Suppressor macrophage treated with lipopolysaccharide for 1 hour (primary cell): ENCODE data around the gene SYNGR1.

Experiments
- DNase-seq, 3 donors: peaks; one replicate each; pipeline ENCODE4 v3.0.0-alpha.2; 2020 to 2022

The SYNGR1 gene

GRCh38 chr22:39371732-39372131 is 21.9 kb downstream of the SYNGR1 start:
- DNase-seq, result no peak

GRCh38 chr22:39374191-39374590 is 24.4 kb downstream of the SYNGR1 start:
- no peak for DNase-seq

DNA sequence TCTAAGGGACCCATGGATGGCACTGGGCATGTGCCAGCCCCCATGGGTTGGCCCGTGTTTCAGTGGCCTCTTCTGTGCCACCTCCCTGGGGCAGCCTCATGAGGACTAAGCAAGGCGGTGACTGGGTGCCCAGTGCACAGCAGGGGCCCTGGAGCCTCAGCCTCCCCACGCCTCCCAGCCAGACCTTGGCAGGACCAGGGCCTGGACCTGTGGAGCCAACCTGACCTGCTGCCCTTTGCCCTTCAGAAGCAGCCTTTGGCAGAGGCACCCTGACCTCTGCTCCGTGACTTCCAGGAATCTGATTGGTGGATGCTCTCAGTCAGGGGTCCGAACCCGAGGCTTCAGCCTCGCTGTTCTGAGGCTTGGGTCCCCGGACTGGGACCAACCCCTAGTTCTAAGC is 25.0 kb downstream of the SYNGR1 start:
- no peak for DNase-seq

DNA sequence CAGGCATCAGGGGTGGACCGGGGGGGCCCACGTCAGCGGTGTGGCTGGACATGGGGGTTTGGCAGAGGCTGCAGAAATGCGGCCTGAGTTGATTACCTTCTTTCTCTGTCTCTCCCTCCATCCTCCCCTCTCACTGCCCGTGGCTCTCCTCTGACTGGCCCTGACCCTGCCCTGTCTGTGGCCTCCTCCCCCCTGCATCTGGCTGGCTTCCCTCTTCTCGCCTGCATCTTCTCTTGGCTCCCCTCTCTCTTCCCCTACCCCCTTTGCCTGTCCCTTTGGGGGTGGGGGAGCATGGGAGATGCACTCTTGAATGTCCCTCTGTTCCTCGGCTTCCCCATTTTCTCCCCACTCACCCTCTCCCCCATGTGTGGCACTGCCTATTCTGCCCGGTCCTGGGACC is 25.9 kb downstream of the SYNGR1 start:
- DNase-seq, result no peak

GRCh38 chr22:39379756-39380730 is 30.3 kb downstream of the SYNGR1 start:
- no peak for DNase-seq

DNA sequence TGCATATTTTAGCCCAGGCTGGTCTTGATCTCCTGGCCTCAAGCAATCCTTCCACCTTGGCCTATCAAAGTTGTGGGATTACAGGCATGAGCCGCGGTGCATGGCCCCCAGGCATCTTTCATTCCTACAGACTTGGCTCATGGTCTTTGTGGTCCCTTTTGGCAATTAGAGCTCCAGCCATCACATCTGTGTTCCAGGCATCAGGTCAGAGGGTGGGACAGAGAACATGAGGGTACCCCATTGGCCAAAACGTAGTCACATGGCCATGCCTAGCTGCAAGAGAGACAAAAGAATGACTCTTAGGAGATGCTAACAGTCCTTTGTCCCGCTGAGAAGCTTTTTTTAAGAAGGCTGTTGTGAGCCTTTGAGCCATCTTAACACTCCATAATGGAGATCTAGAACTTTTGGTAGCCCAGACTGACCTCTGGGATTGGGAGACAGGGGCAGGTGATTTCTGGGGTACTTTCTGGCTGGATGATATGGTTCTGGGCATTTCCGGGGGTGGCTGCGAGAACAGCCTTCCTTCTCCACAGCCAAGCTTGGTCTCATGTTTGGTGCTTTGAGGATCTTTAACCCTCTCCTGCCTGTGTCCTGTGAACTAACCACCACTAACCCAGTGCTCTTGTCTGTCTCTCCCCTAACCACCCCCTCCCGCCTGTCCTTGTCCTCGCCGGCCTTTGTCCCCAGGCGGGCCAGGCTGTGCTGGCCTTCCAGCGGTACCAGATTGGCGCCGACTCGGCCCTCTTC is 31.4 kb downstream of the SYNGR1 start:
- no peak for DNase-seq

- no peak for DNase-seq
Measured at GRCh38 chr22:39381930-39382329, 32.1 kb downstream of the SYNGR1 start.

GRCh38 chr22:39382410-39382809 is 32.6 kb downstream of the SYNGR1 start:
- no peak for DNase-seq

DNA sequence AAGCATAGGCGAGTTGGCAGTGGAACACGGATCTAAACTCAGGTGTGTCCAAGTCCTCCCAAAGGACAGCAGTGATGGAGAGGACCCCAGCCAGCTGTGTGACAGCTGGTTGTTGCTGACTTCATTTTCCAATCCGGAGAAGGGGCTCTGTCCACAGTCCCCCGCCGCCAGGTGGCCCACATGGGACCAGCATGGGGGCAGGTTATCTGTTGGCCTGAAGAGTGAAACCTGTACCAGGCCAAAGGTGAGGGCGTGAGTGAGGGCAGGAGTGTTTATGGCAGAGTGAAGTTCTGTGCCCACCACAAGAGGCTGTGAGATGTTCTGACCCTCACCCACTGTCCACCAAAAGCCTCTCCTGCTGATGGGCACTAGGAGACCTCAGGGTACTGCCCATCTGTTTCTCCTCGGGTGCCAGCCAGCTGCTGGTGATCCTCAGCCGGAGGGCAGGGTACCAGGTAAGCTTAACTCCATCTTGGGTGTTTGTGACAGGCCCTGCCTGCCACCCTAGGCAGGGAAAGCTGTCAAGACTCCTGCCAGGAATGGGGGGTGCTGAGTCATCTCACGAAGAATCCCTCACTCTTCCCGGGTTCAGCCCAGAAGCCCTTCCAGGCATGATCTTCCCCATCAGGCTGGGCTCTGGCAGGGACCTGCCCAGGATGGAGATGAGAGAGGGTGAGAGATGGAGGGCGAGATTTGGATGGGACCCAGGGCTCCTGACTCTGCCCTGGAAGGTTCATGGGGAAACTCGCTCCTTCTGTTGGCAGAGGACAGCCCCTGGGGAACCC is 34.2 kb downstream of the SYNGR1 start:
- no peak for DNase-seq

GRCh38 chr22:39384750-39385480 is 35.1 kb downstream of the SYNGR1 start:
- no peak for DNase-seq

- DNase-seq, result peak; percentile 77 to 90 (median 77)
Measured at GRCh38 chr22:39388261-39389011, 38.6 kb downstream of the SYNGR1 start.

DNA sequence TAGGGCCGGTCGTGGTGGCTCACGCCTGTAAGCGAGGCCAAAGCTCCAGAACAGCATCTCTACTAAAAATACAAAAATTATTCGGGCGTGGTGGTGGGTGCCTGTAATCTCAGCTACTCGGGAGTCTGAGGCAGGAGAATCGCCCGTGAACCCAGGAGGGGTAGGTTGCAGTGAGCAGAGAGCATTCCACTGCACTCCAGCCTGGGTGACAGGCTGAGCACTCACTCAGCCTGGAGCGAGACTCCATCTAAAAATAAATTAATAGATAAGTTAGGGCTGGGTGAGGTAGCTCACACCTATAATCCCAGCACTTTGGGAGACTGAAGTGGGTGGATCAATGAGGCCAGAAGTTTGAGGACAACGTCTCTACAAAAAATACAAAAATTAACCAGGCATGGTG is 39.6 kb downstream of the SYNGR1 start:
- DNase-seq, result no peak

DNA sequence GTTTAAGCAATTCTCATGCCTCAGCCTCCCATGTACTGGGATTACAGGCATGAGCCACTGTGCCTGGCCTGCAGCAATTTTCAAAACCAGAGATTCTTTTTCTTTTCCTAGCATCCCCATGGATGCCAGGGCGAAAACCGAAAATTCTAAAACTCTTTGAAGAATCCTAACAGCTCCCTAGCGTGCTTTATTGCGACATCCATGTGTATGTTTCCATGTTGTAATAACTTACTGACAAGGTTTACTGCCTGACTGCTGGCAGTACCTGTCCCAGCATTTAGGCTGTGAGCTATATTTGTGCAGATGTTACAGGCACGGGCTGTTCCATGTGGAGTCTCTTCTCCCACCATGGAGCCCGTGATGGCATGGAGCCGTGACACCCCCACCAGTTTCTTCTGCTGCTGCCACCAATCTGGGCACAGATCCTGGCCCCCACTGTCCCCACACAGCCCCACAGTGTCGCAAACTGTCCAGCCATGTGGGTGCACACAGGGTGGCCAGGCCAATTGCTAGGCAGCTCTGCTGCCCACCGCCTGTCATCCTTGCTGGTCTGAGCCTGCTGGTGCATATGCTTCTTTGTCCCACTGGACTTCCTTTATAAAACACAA is 42.7 kb downstream of the SYNGR1 start:
- no peak for DNase-seq

DNA sequence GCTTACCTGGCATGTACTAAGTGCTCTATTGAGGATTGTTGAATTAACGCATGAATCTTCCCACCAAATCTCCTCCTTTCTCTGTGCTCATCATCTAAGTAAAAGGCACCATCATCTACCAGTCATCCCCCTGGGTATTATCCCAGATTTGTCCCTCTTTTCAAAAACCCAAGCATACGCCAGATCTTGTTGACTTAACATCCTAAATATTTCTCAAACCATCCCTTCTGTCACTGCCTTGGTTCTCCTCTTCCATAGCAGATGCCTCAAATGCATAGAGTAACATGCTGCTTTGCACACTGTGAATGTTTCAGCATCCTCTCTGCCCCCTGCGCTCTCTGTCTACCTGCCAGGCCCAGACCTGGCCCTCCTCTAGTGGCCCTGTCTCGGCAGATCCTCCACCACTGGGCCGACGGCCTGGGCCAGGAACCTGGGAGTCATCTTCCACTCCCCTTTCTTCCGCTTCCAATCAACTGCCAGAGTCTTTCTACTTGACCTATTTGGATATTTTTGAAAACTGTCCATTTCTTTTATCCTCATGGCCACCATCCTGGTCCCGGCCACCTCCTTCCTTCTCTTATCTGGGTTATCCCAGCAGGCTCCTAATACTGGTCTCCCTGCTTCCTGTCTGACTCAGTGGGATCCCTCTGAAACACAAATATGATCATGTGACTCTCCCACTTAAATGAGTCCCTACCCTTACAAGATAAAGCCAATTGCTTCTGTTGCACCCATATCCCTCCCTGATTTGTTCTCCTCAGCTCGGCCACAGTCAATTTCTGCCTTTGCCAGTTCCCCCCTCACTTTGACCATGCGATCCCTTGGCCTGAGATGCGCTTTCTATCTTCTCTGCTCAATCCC is 46.4 kb downstream of the SYNGR1 start:
- no peak for DNase-seq

- no peak for DNase-seq
Measured at GRCh38 chr22:39396797-39397195, 47.0 kb downstream of the SYNGR1 start.

DNA sequence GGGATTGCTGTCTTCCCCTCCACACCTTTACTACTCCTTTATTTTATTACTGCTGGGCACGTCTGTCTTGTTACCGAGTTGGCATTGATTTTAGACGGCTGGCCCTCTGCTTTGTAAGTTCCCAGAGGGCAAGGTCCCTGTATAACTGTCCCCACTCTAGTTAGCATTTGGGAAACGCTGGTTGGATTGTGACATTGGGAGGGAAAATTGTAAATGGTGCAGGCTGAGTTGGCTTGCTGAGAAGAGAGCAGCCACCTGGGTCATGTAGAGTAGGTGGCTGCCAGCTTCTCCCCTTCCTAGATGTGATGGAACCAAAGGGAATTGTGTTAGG is 51.5 kb downstream of the SYNGR1 start:
- no peak for DNase-seq

DNA sequence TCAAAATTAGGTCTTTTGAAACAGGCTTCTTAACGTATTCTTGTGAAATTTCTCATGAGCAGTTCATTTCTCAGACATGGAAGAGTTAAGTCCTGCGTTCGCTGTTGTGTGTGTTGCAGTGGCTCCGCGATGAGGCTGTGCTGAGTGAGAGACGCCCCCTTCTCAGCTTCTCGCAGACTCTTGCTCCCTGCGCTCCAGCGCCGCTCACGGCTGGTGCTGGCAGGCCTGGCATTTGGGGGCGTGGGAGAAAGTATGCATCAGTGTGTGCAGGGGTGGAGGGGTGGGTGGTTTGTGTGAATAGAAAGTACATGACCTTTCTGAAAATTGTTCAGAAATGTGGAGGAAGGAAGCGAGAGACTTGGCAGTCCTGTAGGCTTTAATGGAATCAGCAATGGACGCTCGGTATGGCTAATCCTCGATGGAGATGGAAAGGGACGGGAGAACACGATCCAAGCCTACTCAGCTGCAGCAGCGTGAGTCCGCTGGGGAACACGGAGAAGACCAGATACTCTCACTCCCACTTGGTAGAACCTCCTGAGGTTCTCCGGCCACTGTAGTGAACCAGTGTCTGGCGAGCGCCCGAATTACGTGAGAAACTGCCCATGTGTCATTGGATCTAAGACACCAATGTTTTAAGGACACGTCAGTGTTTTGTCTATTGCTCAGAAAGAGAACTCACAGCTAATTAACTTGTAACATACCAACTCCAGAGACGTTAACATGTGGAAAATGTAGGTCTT is 55.7 kb downstream of the SYNGR1 start:
- peak in 2 of 3 donors; percentile 30 to 31 for DNase-seq

- DNase-seq, result peak; percentile 63 to 80 (median 78)
Measured at GRCh38 chr22:39408173-39408572, 58.4 kb downstream of the SYNGR1 start.

GRCh38 chr22:39408807-39409206 is 59.0 kb downstream of the SYNGR1 start:
- DNase-seq, result no peak
